ENCODE data around the gene ECHDC3. TPM values are rescaled to one million over a fixed set of nuclear protein-coding genes. Genes with fewer than 3 reads are reported as not detected.

ECHDC3 gene
- polyA plus RNA-seq, 4 donors, result 3.8 to 25.8 (median 9.7) TPM

DNA sequence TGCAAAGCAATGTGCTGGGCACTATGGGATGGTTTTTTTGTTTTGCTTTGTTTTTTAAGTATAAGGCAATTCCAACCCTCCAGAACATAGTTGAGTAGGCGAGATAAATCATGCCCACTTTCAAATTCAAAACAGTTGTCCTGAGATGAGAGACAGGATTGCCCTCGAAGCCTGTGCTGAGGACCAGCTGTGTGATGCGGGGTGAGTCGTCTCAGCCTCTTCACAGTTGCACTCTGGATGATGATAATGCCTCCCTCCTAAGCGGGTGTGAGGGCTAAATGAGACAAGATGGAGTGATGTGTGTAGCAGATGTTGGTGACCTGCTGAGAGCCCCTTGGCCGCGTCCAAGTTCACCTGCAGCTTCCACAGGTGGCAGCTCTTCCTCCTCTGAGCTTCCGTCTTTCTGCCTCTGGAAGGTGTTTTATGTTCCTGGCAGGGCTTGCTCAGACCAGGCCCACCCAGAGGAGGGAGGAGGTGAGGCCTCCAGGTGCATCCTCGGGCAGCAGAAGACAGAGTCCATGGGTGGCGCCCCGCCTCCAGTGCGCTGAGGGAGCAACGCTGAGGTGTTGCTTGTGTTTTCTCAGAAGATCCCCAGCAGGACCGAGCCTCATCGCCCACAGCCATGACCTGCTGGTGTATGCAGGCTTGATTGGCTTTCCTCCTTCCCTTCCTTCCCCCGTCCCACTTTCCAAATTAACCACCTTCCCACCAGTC, 30.6 kb downstream of the ECHDC3 start:
- Histone ChIP-seq H3K36me3 (ENCODE audit: control insufficient read depth in 3 of 3, insufficient read depth in 2 of 3, low read depth in 1 of 3, low read length in 3 of 3) (no peaks in the 10 kb centered on the region), H3K9me3 (ENCODE audit: control insufficient read depth in 2 of 2, insufficient read depth in 1 of 2, low read depth in 1 of 2, low read length in 1 of 2) (no peaks in the 10 kb centered on the region), H3K4me1 (ENCODE audit: control insufficient read depth in 3 of 3, insufficient read depth in 2 of 3, low read depth in 1 of 3, low read length in 2 of 3) (no peaks in the 10 kb centered on the region), H3K4me3 (ENCODE audit: low read depth in 1 of 3, low read length in 3 of 3) (no peak overlapping the region), H3K27me3 (ENCODE audit: control insufficient read depth in 3 of 3, insufficient read depth in 3 of 3, low read length in 3 of 3) (no peaks in the 10 kb centered on the region), H3K27ac (ENCODE audit: low read depth in 1 of 3, low read length in 2 of 3) (no peak overlapping the region)
- FAIRE-seq (no peak), DNase-seq (peak in 1 of 2 donors; percentile 12)
- WGBS, 3 donors, result 40 to 73% (median 51%) methylated on average over 14 to 16 of the region's 16 CpGs

DNA sequence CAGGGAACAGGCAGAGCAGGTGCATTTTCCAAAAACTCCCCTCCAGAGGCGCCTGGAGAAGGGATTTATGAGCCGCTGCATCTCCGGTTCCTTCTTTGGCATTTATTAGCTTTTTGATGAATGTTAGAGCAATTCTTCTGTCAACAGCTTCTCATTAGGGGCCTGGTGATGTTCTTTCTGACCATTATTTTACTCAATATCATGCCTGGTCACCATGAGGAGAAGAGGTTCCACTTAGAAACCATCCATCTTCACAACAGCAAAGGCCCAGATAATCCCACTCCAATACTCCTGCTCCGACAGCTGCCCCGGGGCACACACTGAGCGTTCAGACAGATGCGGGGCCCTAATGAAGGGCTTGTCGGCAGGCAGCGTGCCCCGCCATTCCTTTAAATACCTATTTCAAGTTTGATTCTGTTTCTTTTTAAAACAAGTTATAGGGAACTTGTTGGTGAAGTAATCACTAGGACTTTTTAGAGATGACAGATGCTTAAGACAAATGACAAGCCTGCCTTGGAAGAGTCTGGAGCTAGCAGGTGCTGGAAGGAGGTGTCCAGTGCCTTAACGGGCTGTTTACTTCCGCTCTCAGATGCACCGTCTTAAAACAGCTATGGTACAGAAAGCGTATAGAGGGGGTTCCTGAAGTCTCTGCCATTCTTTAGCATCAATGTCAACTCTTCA, 31.7 kb downstream of the ECHDC3 start:
- Histone ChIP-seq H3K27me3 (ENCODE audit: control insufficient read depth in 3 of 3, insufficient read depth in 3 of 3, low read length in 3 of 3) (no peaks in the 10 kb centered on the region), H3K4me1 (ENCODE audit: control insufficient read depth in 3 of 3, insufficient read depth in 2 of 3, low read depth in 1 of 3, low read length in 2 of 3) (no peaks in the 10 kb centered on the region), H3K9me3 (ENCODE audit: control insufficient read depth in 2 of 2, insufficient read depth in 1 of 2, low read depth in 1 of 2, low read length in 1 of 2) (no peaks in the 10 kb centered on the region), H3K4me3 (ENCODE audit: low read depth in 1 of 3, low read length in 3 of 3) (no peak overlapping the region), H3K36me3 (ENCODE audit: control insufficient read depth in 3 of 3, insufficient read depth in 2 of 3, low read depth in 1 of 3, low read length in 3 of 3) (no peaks in the 10 kb centered on the region), H3K27ac (ENCODE audit: low read depth in 1 of 3, low read length in 2 of 3) (no peak overlapping the region)
- DNase-seq (no peak), FAIRE-seq (no peak)
- 83 to 91% (median 90%) methylated on average over 14 of the region's 14 CpGs for WGBS, 3 donors

DNA sequence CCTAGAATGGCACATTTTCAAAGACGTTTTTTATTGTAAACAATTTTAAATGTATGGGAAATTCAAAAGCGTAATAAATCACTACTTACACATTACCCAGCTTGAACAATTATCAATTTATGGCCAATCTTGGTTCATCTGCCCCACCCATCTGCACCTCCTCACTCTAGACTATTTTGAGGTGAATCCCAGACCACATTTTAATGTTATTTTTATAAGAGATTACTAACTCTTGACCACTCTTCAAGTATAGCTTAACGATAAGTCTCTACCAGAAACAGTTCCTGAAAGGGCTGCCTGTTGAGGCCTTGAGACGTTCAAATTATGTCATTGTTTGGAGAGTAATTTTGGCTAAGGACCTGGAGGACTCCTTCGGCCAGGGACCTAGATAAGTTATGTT, 33.2 kb downstream of the ECHDC3 start:
- Histone ChIP-seq H3K27me3 (ENCODE audit: control insufficient read depth in 3 of 3, insufficient read depth in 3 of 3, low read length in 3 of 3) (no peaks in the 10 kb centered on the region), H3K4me1 (ENCODE audit: control insufficient read depth in 3 of 3, insufficient read depth in 2 of 3, low read depth in 1 of 3, low read length in 2 of 3) (no peaks in the 10 kb centered on the region), H3K9me3 (ENCODE audit: control insufficient read depth in 2 of 2, insufficient read depth in 1 of 2, low read depth in 1 of 2, low read length in 1 of 2) (no peaks in the 10 kb centered on the region), H3K27ac (ENCODE audit: low read depth in 1 of 3, low read length in 2 of 3) (no peak overlapping the region), H3K36me3 (ENCODE audit: control insufficient read depth in 3 of 3, insufficient read depth in 2 of 3, low read depth in 1 of 3, low read length in 3 of 3) (no peaks in the 10 kb centered on the region), H3K4me3 (ENCODE audit: low read depth in 1 of 3, low read length in 3 of 3) (no peak overlapping the region)
- no peak for FAIRE-seq
- WGBS, 3 donors, result 60 to 71% (median 71%) methylated on average over 5 of the region's 5 CpGs
- no peak for DNase-seq

DNA sequence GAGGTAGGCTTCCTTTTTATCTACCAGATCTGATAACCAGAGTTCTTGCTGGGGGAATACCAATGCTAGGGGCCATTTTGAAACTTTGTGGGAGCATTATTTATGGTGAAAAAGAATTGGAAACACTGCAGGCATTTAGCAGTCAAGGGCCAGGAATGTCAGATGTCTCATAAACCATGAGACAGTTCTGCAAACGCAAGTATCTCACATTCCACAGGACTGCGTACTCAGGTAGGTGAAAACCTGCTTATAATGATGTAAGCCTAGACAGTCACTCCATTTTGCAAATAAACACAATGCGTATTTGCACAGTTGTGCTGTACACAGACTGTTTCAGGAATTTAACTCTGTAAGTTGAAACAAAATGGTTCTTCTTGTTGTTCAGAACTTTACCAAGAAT, 33.9 kb downstream of the ECHDC3 start:
- no peak overlapping the region for H3K27ac ChIP-seq (ENCODE audit: low read depth in 1 of 3, low read length in 2 of 3)
- no peaks in the 10 kb centered on the region for H3K36me3 ChIP-seq (ENCODE audit: control insufficient read depth in 3 of 3, insufficient read depth in 2 of 3, low read depth in 1 of 3, low read length in 3 of 3)
- DNase-seq (no peak), FAIRE-seq (no peak)
- no peaks in the 10 kb centered on the region for H3K9me3 ChIP-seq (ENCODE audit: control insufficient read depth in 2 of 2, insufficient read depth in 1 of 2, low read depth in 1 of 2, low read length in 1 of 2)
- H3K4me1 ChIP-seq (ENCODE audit: control insufficient read depth in 3 of 3, insufficient read depth in 2 of 3, low read depth in 1 of 3, low read length in 2 of 3), result no peaks in the 10 kb centered on the region
- H3K4me3 ChIP-seq (ENCODE audit: low read depth in 1 of 3, low read length in 3 of 3), result no peak overlapping the region
- no peaks in the 10 kb centered on the region for H3K27me3 ChIP-seq (ENCODE audit: control insufficient read depth in 3 of 3, insufficient read depth in 3 of 3, low read length in 3 of 3)
- 82 to 92% (median 90%) methylated on average over 3 of the region's 3 CpGs for WGBS, 3 donors

DNA sequence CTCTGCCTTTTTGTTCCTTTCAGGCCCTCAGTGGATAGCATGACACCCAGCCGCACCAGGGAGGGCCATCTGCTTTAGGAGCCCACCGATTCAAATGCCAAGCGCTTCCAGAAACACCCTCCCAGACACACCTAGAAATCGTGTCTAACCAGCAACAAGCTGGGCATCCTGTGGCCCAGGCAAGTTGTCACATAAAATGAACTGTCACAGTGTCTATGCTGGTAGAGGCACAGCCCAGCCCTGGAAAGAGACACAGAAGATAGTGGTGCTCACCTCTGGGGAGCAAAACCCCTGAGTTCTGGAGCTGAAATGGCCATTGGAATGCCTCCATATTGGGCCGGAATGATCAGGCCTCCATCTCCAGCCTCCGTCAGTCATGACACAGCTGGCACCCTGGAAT, 38.9 kb downstream of the ECHDC3 start:
- Histone ChIP-seq H3K4me1 (ENCODE audit: control insufficient read depth in 3 of 3, insufficient read depth in 2 of 3, low read depth in 1 of 3, low read length in 2 of 3) (no peaks in the 10 kb centered on the region), H3K27me3 (ENCODE audit: control insufficient read depth in 3 of 3, insufficient read depth in 3 of 3, low read length in 3 of 3) (no peaks in the 10 kb centered on the region), H3K36me3 (ENCODE audit: control insufficient read depth in 3 of 3, insufficient read depth in 2 of 3, low read depth in 1 of 3, low read length in 3 of 3) (no peaks in the 10 kb centered on the region), H3K27ac (ENCODE audit: low read depth in 1 of 3, low read length in 2 of 3) (no peak overlapping the region), H3K4me3 (ENCODE audit: low read depth in 1 of 3, low read length in 3 of 3) (no peak overlapping the region), H3K9me3 (ENCODE audit: control insufficient read depth in 2 of 2, insufficient read depth in 1 of 2, low read depth in 1 of 2, low read length in 1 of 2) (no peaks in the 10 kb centered on the region)
- 88 to 91% (median 89%) methylated on average over 4 to 6 of the region's 6 CpGs for WGBS, 3 donors
- no peak for FAIRE-seq
- DNase-seq, result no peak

DNA sequence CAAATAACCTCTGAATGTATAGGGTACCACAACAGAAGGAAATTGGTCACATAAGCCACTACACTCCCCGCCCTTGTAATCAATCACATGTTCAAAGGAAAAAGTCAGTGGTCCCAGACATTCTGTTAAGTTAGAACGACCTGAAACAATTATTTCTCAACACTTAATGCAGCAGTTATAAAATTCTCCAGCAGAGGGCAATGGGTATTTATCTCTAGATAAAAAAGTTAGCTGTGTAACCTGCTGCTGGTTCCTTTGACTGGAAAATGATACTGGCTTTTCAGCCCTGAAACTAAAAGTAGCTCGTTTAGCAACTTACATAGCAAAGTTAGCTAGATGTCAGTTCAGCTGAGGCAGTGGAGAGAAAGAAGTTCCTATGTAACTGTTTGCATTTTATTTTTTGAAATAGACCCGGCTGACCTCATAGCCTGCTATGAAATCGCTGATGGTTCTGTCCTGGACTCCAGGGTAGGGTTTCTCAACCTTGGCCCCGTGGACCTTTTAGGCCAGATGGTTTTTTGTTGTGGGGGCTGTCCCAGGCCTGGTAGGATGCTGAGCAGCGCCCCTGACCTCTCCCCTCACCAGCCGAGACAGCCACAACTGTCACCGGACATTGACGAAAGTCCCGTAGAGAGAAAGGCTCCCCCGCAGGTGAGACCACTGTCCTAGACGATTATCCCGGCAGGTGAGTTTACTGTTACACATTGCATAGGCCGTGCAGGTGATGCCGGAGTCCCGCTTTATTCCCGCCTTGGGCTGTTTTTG, 40.8 kb downstream of the ECHDC3 start:
- Histone ChIP-seq H3K4me1 (ENCODE audit: control insufficient read depth in 3 of 3, insufficient read depth in 2 of 3, low read depth in 1 of 3, low read length in 2 of 3) (no peaks in the 10 kb centered on the region), H3K27me3 (ENCODE audit: control insufficient read depth in 3 of 3, insufficient read depth in 3 of 3, low read length in 3 of 3) (no peaks in the 10 kb centered on the region), H3K27ac (ENCODE audit: low read depth in 1 of 3, low read length in 2 of 3) (no peak overlapping the region), H3K9me3 (ENCODE audit: control insufficient read depth in 2 of 2, insufficient read depth in 1 of 2, low read depth in 1 of 2, low read length in 1 of 2) (no peaks in the 10 kb centered on the region), H3K4me3 (ENCODE audit: low read depth in 1 of 3, low read length in 3 of 3) (no peak overlapping the region), H3K36me3 (ENCODE audit: control insufficient read depth in 3 of 3, insufficient read depth in 2 of 3, low read depth in 1 of 3, low read length in 3 of 3) (no peaks in the 10 kb centered on the region)
- 67 to 72% (median 70%) methylated on average over 18 of the region's 18 CpGs for WGBS, 3 donors
- DNase-seq (peak; percentile 42 to 76), FAIRE-seq (no peak)

DNA sequence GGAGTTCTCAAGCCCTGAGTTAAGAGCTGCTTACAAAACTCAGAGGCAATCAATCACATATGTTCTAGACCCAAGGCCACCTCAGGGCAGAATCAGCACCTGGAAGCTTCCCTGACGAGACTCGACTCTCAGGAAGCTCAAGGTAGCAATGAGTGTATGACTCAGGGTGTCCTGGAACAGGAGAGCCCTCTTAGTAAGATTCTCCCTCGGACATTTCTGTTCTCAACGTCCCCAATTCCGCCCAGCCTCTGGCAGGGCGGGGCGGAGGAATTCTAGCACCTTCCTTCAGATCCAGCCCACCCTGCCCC, 41.3 kb downstream of the ECHDC3 start:
- no peaks in the 10 kb centered on the region for H3K4me1 ChIP-seq (ENCODE audit: control insufficient read depth in 3 of 3, insufficient read depth in 2 of 3, low read depth in 1 of 3, low read length in 2 of 3)
- no peaks in the 10 kb centered on the region for H3K27me3 ChIP-seq (ENCODE audit: control insufficient read depth in 3 of 3, insufficient read depth in 3 of 3, low read length in 3 of 3)
- no peaks in the 10 kb centered on the region for H3K36me3 ChIP-seq (ENCODE audit: control insufficient read depth in 3 of 3, insufficient read depth in 2 of 3, low read depth in 1 of 3, low read length in 3 of 3)
- no peak overlapping the region for H3K27ac ChIP-seq (ENCODE audit: low read depth in 1 of 3, low read length in 2 of 3)
- no peaks in the 10 kb centered on the region for H3K9me3 ChIP-seq (ENCODE audit: control insufficient read depth in 2 of 2, insufficient read depth in 1 of 2, low read depth in 1 of 2, low read length in 1 of 2)
- DNase-seq (no peak), FAIRE-seq (no peak)
- WGBS, 3 donors, result 67 to 77% (median 74%) methylated on average over 7 of the region's 7 CpGs
- no peak overlapping the region for H3K4me3 ChIP-seq (ENCODE audit: low read depth in 1 of 3, low read length in 3 of 3)

DNA sequence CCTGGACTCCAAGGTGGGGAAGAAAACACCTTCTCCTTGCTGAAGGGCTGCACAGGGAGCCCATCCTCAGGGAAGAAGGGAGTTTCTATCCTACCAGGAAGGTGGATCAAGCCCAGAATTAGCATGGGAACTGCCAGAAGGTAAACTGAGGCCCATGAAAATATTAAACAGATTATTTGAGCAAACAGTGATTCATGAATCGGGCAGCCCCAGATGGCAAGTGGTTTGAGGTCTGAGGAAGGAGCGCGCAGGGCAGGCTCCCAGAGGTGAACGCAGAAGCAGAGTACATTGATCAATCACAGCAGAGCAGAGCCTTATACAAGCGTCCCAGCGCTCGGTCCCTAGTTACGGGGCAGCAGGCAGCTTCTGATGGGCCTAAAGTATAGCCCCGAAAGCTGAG, 45.2 kb downstream of the ECHDC3 start:
- no peak for FAIRE-seq
- Histone ChIP-seq H3K9me3 (ENCODE audit: control insufficient read depth in 2 of 2, insufficient read depth in 1 of 2, low read depth in 1 of 2, low read length in 1 of 2) (no peaks in the 10 kb centered on the region), H3K4me1 (ENCODE audit: control insufficient read depth in 3 of 3, insufficient read depth in 2 of 3, low read depth in 1 of 3, low read length in 2 of 3) (no peaks in the 10 kb centered on the region), H3K27ac (ENCODE audit: low read depth in 1 of 3, low read length in 2 of 3) (no peak overlapping the region), H3K27me3 (ENCODE audit: control insufficient read depth in 3 of 3, insufficient read depth in 3 of 3, low read length in 3 of 3) (no peaks in the 10 kb centered on the region), H3K4me3 (ENCODE audit: low read depth in 1 of 3, low read length in 3 of 3) (no peak overlapping the region), H3K36me3 (ENCODE audit: control insufficient read depth in 3 of 3, insufficient read depth in 2 of 3, low read depth in 1 of 3, low read length in 3 of 3) (no peaks in the 10 kb centered on the region)
- no peak for DNase-seq
- 89 to 94% (median 91%) methylated on average over 9 of the region's 9 CpGs for WGBS, 3 donors

Data from small intestine (tissue), 7 donors.